Astrocyte (in vitro differentiated cells and primary cell): ENCODE results near the gene EIF4E1B. TPM values are rescaled to one million over a fixed set of nuclear protein-coding genes. Genes with fewer than 3 reads are reported as not detected.

Experiments used
- DNase-seq: peaks from one replicate; pipeline ENCODE4 v3.0.0-alpha.2; 2010; ENCODE audit warnings: low read depth
- FAIRE-seq: peaks from 2 replicates; lab custom pipeline; 2011; peaks lifted over from hg19 to GRCh38; lab: Jason Lieb, UNC
- H2AFZ ChIP-seq: 2 replicates; pipeline ENCODE4 v1.6.0; 2012; ENCODE audit warnings: low read depth, low read length, inconsistent platforms
- H3K27ac ChIP-seq: 2 replicates; pipeline ENCODE4 v1.5.1; 2011; ENCODE audit warnings: low read depth, low read length, inconsistent platforms
- H3K27me3 ChIP-seq: 2 replicates; pipeline ENCODE4 v1.6.0; 2011; ENCODE audit warnings: low read length, inconsistent platforms; ENCODE audit not compliant: insufficient read depth
- H3K36me3 ChIP-seq: 2 replicates; pipeline ENCODE4 v1.5.1; 2011; ENCODE audit warnings: low read length, inconsistent platforms; ENCODE audit not compliant: insufficient read depth
- H3K4me1 ChIP-seq: 2 replicates; pipeline ENCODE4 v1.5.1; 2011; ENCODE audit warnings: low read length, inconsistent platforms; ENCODE audit not compliant: insufficient read depth
- H3K4me2 ChIP-seq: 2 replicates; pipeline ENCODE4 v1.6.0; 2012; ENCODE audit warnings: low read length, inconsistent platforms
- H3K4me3 ChIP-seq: 2 replicates; pipeline ENCODE4 v1.5.1; 2011; ENCODE audit warnings: low read depth, mild to moderate bottlenecking, low read length, inconsistent platforms; ENCODE audit not compliant: insufficient read depth
- H3K79me2 ChIP-seq: 2 replicates; pipeline ENCODE4 v1.6.0; 2012; ENCODE audit warnings: mild to moderate bottlenecking, low read length, inconsistent platforms; ENCODE audit not compliant: insufficient read depth
- H3K9ac ChIP-seq: 2 replicates; pipeline ENCODE4 v1.6.0; 2012; ENCODE audit warnings: mild to moderate bottlenecking, low read length, inconsistent platforms
- H3K9me3 ChIP-seq: 2 replicates; pipeline ENCODE4 v1.5.1; 2012; ENCODE audit warnings: low read depth, mild to moderate bottlenecking, low read length, inconsistent platforms; ENCODE audit not compliant: insufficient read depth
- H4K20me1 ChIP-seq: 2 replicates; pipeline ENCODE4 v1.6.0; 2012; ENCODE audit warnings: low read length, inconsistent platforms; ENCODE audit not compliant: insufficient read depth
- H3K27ac Mint-ChIP-seq: one replicate; pipeline ENCODE4 v1.8.0; 2021; ENCODE audit warnings: mild to moderate bottlenecking, mixed read lengths; ENCODE audit not compliant: unreplicated experiment
- H3K27me3 Mint-ChIP-seq: one replicate; pipeline ENCODE4 v1.8.0; 2021; ENCODE audit warnings: low read depth, mixed read lengths; ENCODE audit not compliant: unreplicated experiment
- H3K36me3 Mint-ChIP-seq: one replicate; pipeline ENCODE4 v1.8.0; 2021; ENCODE audit warnings: low read depth, mixed read lengths; ENCODE audit not compliant: unreplicated experiment
- H3K4me1 Mint-ChIP-seq: one replicate; pipeline ENCODE4 v1.8.0; 2021; ENCODE audit warnings: low read depth, mixed read lengths; ENCODE audit not compliant: unreplicated experiment
- H3K4me3 Mint-ChIP-seq: one replicate; pipeline ENCODE4 v1.8.0; 2021; ENCODE audit warnings: mild to moderate bottlenecking, moderate library complexity, mixed read lengths; ENCODE audit not compliant: unreplicated experiment
- H3K9me3 Mint-ChIP-seq: one replicate; pipeline ENCODE4 v1.8.0; 2021; ENCODE audit warnings: mild to moderate bottlenecking, mixed read lengths; ENCODE audit not compliant: unreplicated experiment
- EZH2 ChIP-seq: IDR thresholded peaks from 2 replicates; pipeline ENCODE4 v1.6.1; 2012; ENCODE audit warnings: mild to moderate bottlenecking, low read length, inconsistent platforms; ENCODE audit not compliant: insufficient read depth
- total RNA-seq: library from RNA; stranded (reverse); gene quantifications from 2 replicates; pipeline ENCODE4 v1.2.1, GENCODE V29; 2021
- TF ChIP-seq, protein P1 (sequence below): IDR thresholded peaks from 2 replicates; pipeline ENCODE4 v1.5.1; 2011; ENCODE audit warnings: low read depth, mild to moderate bottlenecking, inconsistent platforms, low read length, moderate library complexity; ENCODE audit not compliant: insufficient read depth

The EIF4E1B gene
- total RNA-seq, 1 donor from 2014 or later = not detected

DNA sequence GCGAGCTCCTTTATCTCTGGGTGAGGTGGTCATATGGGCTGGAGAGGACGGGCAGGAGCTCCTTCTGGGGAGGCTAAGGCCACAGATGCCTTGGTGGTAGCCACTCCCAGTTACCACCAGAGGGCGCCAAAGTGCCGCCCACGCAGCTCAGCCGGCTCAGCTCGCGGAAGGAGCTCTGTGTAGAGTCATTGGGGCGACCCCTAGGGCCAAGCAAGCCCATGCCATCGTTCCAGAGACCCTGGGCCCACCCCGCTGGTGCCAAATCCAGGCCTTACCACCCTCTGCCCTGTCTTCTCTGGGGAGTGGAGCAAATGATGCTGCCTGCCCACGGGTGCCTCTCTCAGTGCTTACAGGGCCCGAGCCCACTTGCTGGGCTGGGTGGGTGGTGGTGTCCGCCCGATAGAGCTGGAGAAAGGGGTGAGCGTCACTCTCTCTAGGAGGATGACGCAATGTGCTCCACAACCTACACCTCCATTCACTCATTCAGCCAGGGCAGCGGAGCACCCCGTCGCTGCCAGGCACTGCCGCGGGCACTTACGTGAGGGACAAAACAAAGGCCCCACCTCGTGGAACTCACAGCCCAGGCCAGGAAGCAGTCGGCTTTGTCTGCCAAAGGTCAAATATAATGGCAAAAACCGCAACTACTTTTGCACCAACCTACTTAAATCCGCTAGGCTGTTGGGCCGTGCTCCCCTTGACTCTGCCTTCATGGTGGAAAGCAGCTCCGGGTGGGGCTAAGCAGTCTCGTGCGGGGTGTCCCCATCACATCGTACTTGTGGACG lies 30.6 kb downstream of the EIF4E1B start:
- no peaks in the 10 kb centered on the region for H3K9me3 Mint-ChIP-seq
- Histone ChIP-seq H3K27me3 (peaks cover 20% of the 10 kb centered on the region), H3K36me3 (no peaks in the 10 kb centered on the region), H3K9ac (no peak overlapping the region), H3K4me1 (no peaks in the 10 kb centered on the region), H3K9me3 (no peaks in the 10 kb centered on the region), H4K20me1 (peaks cover 37% of the 10 kb centered on the region), H3K4me2 (no peak overlapping the region), H3K27ac (no peak overlapping the region), H3K79me2 (no peaks in the 10 kb centered on the region), H3K4me3 (no peak overlapping the region), H2AFZ (peak overlapping the region; percentile 48)
- FAIRE-seq (no peak), DNase-seq (peak; percentile 24)
- no peak overlapping the region for H3K4me3 Mint-ChIP-seq
- peaks cover 29% of the 10 kb centered on the region for H3K27me3 Mint-ChIP-seq
- peaks cover 17% of the 10 kb centered on the region for H3K4me1 Mint-ChIP-seq
- H3K27ac Mint-ChIP-seq = no peak overlapping the region
- peaks cover 7% of the 10 kb centered on the region for H3K36me3 Mint-ChIP-seq
- no peak for TF ChIP-seq EZH2
- TF ChIP-seq, protein P1, sequence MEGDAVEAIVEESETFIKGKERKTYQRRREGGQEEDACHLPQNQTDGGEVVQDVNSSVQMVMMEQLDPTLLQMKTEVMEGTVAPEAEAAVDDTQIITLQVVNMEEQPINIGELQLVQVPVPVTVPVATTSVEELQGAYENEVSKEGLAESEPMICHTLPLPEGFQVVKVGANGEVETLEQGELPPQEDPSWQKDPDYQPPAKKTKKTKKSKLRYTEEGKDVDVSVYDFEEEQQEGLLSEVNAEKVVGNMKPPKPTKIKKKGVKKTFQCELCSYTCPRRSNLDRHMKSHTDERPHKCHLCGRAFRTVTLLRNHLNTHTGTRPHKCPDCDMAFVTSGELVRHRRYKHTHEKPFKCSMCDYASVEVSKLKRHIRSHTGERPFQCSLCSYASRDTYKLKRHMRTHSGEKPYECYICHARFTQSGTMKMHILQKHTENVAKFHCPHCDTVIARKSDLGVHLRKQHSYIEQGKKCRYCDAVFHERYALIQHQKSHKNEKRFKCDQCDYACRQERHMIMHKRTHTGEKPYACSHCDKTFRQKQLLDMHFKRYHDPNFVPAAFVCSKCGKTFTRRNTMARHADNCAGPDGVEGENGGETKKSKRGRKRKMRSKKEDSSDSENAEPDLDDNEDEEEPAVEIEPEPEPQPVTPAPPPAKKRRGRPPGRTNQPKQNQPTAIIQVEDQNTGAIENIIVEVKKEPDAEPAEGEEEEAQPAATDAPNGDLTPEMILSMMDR = peak; percentile 89

DNA sequence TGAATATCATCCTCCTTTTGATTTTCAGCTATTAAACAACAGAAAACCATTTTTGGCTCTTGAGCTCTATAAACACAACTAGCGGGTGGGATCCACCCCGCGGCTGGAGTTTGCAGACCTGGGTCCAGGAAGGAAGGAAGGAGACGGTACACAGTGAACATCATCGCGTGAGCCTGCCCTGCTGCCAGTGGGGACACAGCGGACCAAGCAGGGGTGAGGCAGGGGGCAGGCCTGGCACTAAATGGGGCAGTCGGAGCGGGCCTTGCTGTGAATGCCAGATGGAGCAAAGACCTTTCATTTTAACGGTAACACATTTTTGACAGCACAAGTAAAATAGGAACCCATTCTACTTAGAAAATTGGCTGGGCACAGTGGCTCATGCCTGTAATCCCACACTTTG lies 31.2 kb downstream of the EIF4E1B start:
- no peaks in the 10 kb centered on the region for H3K79me2 ChIP-seq
- H3K36me3 ChIP-seq = no peaks in the 10 kb centered on the region
- Mint-ChIP-seq H3K27ac (no peak overlapping the region), H3K9me3 (no peaks in the 10 kb centered on the region), H3K27me3 (peaks cover 32% of the 10 kb centered on the region), H3K36me3 (peaks cover 7% of the 10 kb centered on the region), H3K4me3 (peak overlapping the region; percentile 6), H3K4me1 (peaks cover 17% of the 10 kb centered on the region)
- FAIRE-seq (no peak), DNase-seq (no peak)
- H3K9me3 ChIP-seq = no peaks in the 10 kb centered on the region
- no peaks in the 10 kb centered on the region for H3K4me1 ChIP-seq
- peaks cover 37% of the 10 kb centered on the region for H4K20me1 ChIP-seq
- TF ChIP-seq, protein P1 = no peak
- H2AFZ ChIP-seq = no peak overlapping the region
- H3K27ac ChIP-seq = no peak overlapping the region
- no peak overlapping the region for H3K4me3 ChIP-seq
- peaks cover 23% of the 10 kb centered on the region for H3K27me3 ChIP-seq
- H3K4me2 ChIP-seq = no peak overlapping the region
- no peak overlapping the region for H3K9ac ChIP-seq
